Natural killer cell (primary cell): ENCODE results near the gene NME3. TPM values are rescaled to one million over a fixed set of nuclear protein-coding genes. Genes with fewer than 3 reads are reported as not detected.

Experiments used
- ATAC-seq, 3 donors: fragments of 150-1000 bp in 2 of 3; fragments of 200-7000 bp in 1 of 3; cut with Tn5 transposase; 1 replicate in 1 of 3; 2 replicates in 2 of 3; pipeline ENCODE4 v1.10.0; 2021; ENCODE audit warnings: mild to moderate bottlenecking in 2 of 3, moderate library complexity in 2 of 3
- DNase-seq, 2 donors: peaks; one replicate each; pipeline versions ENCODE4 v3.0.0 to v3.0.0-alpha.2; 2013 to 2021; ENCODE audit warnings: mixed read lengths in 1 of 2
- H3K27ac ChIP-seq: one replicate; pipeline ENCODE4 v1.5.1; 2013; ENCODE audit warnings: mild to moderate bottlenecking, low read length
- H3K27me3 ChIP-seq: one replicate; pipeline ENCODE4 v1.6.1; 2013; ENCODE audit warnings: low read length; ENCODE audit not compliant: control insufficient read depth, insufficient read depth
- H3K36me3 ChIP-seq: one replicate; pipeline ENCODE4 v1.6.1; 2013; ENCODE audit warnings: low read length; ENCODE audit not compliant: control insufficient read depth, insufficient read depth
- H3K4me1 ChIP-seq: one replicate; pipeline ENCODE4 v1.6.1; 2013; ENCODE audit warnings: low read length; ENCODE audit not compliant: control insufficient read depth, insufficient read depth
- H3K4me3 ChIP-seq: one replicate; pipeline ENCODE4 v1.5.1; 2013; ENCODE audit warnings: low read length
- H3K9me3 ChIP-seq: one replicate; pipeline ENCODE4 v1.6.1; 2013; ENCODE audit warnings: low read length; ENCODE audit not compliant: control insufficient read depth, insufficient read depth
- H3K27ac Mint-ChIP-seq, 2 donors: one replicate each; pipeline ENCODE4 v1.8.0; 2022; ENCODE audit warnings: mild to moderate bottlenecking in 2 of 2, mixed read lengths in 2 of 2, moderate library complexity in 1 of 2
- H3K27me3 Mint-ChIP-seq, 2 donors: one replicate each; pipeline ENCODE4 v1.8.0; 2022; ENCODE audit warnings: low read depth in 2 of 2, mixed read lengths in 2 of 2
- H3K36me3 Mint-ChIP-seq: one replicate; pipeline ENCODE4 v1.8.0; 2022; ENCODE audit warnings: mixed read lengths
- H3K4me1 Mint-ChIP-seq, 2 donors: one replicate each; pipeline ENCODE4 v1.8.0; 2022; ENCODE audit warnings: mixed read lengths in 2 of 2
- H3K4me3 Mint-ChIP-seq: one replicate; pipeline ENCODE4 v1.8.0; 2022; ENCODE audit warnings: mild to moderate bottlenecking, moderate library complexity, mixed read lengths
- H3K9me3 Mint-ChIP-seq, 2 donors: one replicate each; pipeline ENCODE4 v1.8.0; 2022; ENCODE audit warnings: mixed read lengths in 2 of 2
- WGBS: methylation state at CpG from one replicate; pipeline ENCODE4 v1.1.7; 2013; ENCODE audit warnings: missing lambda C conversion rate; ENCODE audit not compliant: insufficient coverage; 5-methylcytosine and 5-hydroxymethylcytosine counted together
- intact Hi-C: fragments of 100-400 bp; cut with micrococcal nuclease; formaldehyde crosslinking; loops from one replicate; pipeline ENCODE4 v1.14.2; 2022
- total RNA-seq, 4 donors: library from RNA; stranded (reverse); fragments of 120-200 nt in 1 of 4; gene quantifications; one replicate each; pipeline versions ENCODE4 v1.2.3 to v1.2.4, GENCODE V29; 2013 to 2022
- TF ChIP-seq, protein P1 (sequence below): fragments of 200-600 bp; IDR thresholded peaks from one replicate; pipeline ENCODE4 v1.8.0; 2022; ENCODE audit warnings: antibody characterized with exemption

The NME3 gene
- total RNA-seq, 3 donors from 2014 or later (not counting 1 experiment from before 2014, with no cell fraction given), result 40.6 to 50.3 (median 46.2) TPM

DNA sequence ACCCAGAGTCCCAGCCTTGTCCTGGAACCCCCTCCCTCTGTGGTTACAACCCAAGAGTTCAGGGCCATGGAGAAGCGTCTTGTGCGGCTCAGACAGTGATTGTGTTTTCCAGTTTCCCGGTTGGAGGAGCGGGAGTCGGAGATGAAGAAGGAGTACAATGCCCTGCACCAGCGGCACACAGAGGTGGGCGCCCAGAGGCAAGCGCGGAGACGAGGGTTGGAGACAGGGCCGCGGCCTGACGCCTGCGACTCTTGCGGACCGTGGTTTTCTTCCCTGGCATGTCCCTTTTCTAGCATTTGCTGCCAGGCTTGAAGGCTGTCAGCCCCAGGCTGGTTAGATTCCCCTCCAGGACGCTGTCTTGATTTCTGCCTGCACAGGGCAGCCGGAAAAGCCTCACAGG is 42.3 kb downstream of the NME3 start:
- 99% methylated on average over 18 of the region's 18 CpGs for WGBS
- intact Hi-C loops, result no loop called here
- Mint-ChIP-seq H3K9me3 (no peaks in the 10 kb centered on the region), H3K4me1 (peaks cover 6 to 8% of the 10 kb centered on the region in 2 donors), H3K27ac (no peak overlapping the region), H3K36me3 (no peaks in the 10 kb centered on the region), H3K4me3 (no peak overlapping the region), H3K27me3 (no peaks in the 10 kb centered on the region)
- DNase-seq (no peak), ATAC-seq (no peak)
- H3K4me3 ChIP-seq, result no peak overlapping the region
- TF ChIP-seq, protein P1, sequence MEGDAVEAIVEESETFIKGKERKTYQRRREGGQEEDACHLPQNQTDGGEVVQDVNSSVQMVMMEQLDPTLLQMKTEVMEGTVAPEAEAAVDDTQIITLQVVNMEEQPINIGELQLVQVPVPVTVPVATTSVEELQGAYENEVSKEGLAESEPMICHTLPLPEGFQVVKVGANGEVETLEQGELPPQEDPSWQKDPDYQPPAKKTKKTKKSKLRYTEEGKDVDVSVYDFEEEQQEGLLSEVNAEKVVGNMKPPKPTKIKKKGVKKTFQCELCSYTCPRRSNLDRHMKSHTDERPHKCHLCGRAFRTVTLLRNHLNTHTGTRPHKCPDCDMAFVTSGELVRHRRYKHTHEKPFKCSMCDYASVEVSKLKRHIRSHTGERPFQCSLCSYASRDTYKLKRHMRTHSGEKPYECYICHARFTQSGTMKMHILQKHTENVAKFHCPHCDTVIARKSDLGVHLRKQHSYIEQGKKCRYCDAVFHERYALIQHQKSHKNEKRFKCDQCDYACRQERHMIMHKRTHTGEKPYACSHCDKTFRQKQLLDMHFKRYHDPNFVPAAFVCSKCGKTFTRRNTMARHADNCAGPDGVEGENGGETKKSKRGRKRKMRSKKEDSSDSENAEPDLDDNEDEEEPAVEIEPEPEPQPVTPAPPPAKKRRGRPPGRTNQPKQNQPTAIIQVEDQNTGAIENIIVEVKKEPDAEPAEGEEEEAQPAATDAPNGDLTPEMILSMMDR, result no peak
- no peaks in the 10 kb centered on the region for H3K27me3 ChIP-seq
- H3K4me1 ChIP-seq, result peaks cover 3% of the 10 kb centered on the region
- no peak overlapping the region for H3K27ac ChIP-seq
- H3K9me3 ChIP-seq, result no peaks in the 10 kb centered on the region
- H3K36me3 ChIP-seq, result peaks cover 65% of the 10 kb centered on the region

DNA sequence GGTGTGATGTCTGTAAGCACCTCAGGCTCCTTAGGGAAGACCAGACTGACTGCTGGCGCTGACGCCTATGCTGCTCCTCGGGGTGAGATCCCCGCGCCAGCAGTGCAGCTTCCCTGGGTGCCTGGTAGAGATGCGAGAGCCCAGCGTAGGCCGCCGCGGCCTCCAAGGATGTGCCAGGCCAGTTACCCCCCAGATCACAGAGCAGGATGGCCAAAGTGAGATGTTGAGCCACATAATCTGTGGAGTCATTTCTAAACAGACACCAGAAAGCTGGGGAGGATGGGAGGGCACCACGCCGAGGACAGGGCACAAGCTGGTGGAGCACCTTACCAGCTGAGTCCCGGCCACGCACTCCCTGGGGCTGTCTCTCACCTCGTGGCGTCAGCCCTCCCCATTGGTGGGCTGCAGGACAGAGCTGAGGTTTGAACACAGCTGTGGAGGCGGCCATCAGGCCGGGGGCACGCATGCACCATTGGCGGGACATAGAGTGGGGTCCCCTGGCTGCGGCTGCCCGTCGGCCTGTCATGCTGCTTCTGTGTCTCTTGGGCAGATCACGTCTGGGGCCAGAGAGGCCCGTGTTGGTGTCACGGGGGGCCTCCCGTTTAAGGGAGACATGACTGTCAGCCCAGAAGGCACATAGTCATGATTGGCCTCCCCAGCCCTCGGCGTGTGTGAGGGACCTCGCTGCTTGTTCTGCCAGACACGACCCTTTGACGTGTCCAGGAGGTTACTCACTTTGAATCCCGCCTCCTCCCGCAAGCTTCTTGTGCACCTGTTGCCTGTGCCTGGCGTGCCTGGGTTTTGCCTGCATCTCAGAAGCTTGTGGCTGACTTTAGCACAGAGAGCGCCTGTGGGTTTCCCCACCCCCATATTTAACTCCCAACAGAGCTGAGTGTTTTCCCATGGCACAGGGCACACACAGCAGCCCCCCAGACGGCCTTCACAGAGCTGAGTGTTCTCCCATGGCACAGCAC is 43.4 kb downstream of the NME3 start:
- WGBS, result 94% methylated on average over 37 of the region's 37 CpGs
- peaks cover 14 to 15% of the 10 kb centered on the region in 2 donors for H3K4me1 Mint-ChIP-seq
- no peaks in the 10 kb centered on the region for H3K9me3 ChIP-seq
- H3K27ac Mint-ChIP-seq, result no peak overlapping the region
- no peaks in the 10 kb centered on the region for H3K9me3 Mint-ChIP-seq
- TF ChIP-seq, protein P1, result no peak
- no peak overlapping the region for H3K4me3 ChIP-seq
- no peak for ATAC-seq
- H3K27me3 Mint-ChIP-seq, result no peaks in the 10 kb centered on the region
- peaks cover 54% of the 10 kb centered on the region for H3K36me3 ChIP-seq
- peaks cover 14% of the 10 kb centered on the region for H3K4me1 ChIP-seq
- H3K4me3 Mint-ChIP-seq, result no peak overlapping the region
- DNase-seq, result no peak
- H3K27me3 ChIP-seq, result no peaks in the 10 kb centered on the region
- H3K36me3 Mint-ChIP-seq, result no peaks in the 10 kb centered on the region
- intact Hi-C loops, result no loop called here
- no peak overlapping the region for H3K27ac ChIP-seq

DNA sequence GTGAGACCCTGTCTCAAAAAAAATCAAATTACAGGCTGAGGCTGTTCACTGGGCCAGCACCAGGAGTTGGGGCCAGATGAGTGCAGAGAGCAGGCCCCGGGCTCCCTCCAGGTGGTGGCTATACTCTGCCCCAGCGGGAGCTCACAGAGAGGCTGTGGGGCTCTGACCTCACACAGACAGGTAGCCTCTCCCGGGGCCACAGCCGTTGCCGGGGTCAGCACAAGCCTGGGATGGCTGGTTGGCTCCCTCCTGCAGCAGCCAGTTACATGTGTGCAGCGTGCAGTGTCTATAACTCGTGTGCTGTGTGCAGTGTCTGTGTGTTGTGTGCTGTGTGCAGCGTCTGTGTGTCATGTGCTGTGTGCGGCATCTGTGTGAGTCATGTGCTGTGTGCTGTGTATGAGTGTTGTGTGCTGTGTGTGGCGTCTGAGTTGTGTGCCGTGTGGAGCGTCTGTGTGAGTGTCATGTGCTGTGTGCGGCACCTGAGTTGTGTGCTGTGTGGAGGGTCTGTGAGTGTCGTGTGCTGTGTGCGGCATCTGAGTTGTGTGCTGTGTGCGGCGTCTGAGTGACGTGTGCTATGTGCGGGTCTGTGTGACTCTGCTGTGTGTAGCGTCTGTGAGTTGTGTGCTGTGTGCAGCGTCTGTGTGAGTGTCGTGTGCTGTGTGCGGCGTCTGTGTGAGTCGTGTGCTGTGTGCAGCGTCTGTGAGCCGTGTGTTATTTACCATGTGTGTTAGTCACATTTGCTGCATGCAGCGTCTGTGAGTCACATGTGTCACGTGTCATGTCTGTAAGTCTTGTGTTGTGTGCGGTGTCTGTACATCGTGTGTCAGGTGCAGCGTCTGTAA is 44.5 kb downstream of the NME3 start:
- Histone ChIP-seq H3K27ac (no peak overlapping the region), H3K4me1 (peaks cover 25% of the 10 kb centered on the region), H3K36me3 (peaks cover 50% of the 10 kb centered on the region), H3K9me3 (no peaks in the 10 kb centered on the region), H3K27me3 (no peaks in the 10 kb centered on the region), H3K4me3 (no peak overlapping the region)
- Mint-ChIP-seq H3K4me1 (peaks cover 19 to 20% of the 10 kb centered on the region in 2 donors), H3K27me3 (no peaks in the 10 kb centered on the region), H3K4me3 (no peak overlapping the region), H3K36me3 (no peaks in the 10 kb centered on the region), H3K9me3 (no peaks in the 10 kb centered on the region), H3K27ac (peak overlapping the region in 1 of 2 donors; percentile 67)
- ATAC-seq (no peak), DNase-seq (no peak)
- intact Hi-C loops, result no loop called here
- WGBS, result 97% methylated on average over 32 of the region's 32 CpGs
- TF ChIP-seq, protein P1, result no peak
